Prostate gland (tissue), 2 donors: ENCODE data around the gene C17orf100. TPM values are rescaled to one million over a fixed set of nuclear protein-coding genes. Genes with fewer than 3 reads are reported as not detected.

Experiments
- DNase-seq: peaks from one replicate; pipeline ENCODE4 v3.0.0-alpha.2; 2019; ENCODE audit warnings: low spot score
- H3K27ac ChIP-seq, 2 donors: fragments of 200-600 bp; sonication (generic); 2 replicates each; pipeline ENCODE4 v1.5.1; 2017 to 2019
- H3K27me3 ChIP-seq: fragments of 200-600 bp; sonication (generic); replicated peaks from 2 replicates; pipeline ENCODE4 v1.5.1; 2019; ENCODE audit not compliant: insufficient read depth
- H3K36me3 ChIP-seq, 2 donors: fragments of 200-600 bp; sonication (generic); 1 replicate in 1 of 2; 2 replicates in 1 of 2; pipeline versions ENCODE4 v1.5.1 to v1.8.1; 2017 to 2019
- H3K4me1 ChIP-seq: fragments of 200-600 bp; sonication (generic); replicated peaks from 2 replicates; pipeline ENCODE4 v1.5.1; 2019
- H3K4me3 ChIP-seq, 2 donors: fragments of 200-600 bp; sonication (generic); 2 replicates each; pipeline ENCODE4 v1.5.1; 2017 to 2019
- H3K9me3 ChIP-seq: fragments of 200-600 bp; sonication (generic); 2 replicates; pipeline ENCODE4 v1.5.1; 2017
- CTCF ChIP-seq, 4 experiments: fragments of 200-600 bp in 2 of 4; fragments of 450-650 bp in 2 of 4; sonication (generic) in 2 of 4; IDR thresholded peaks; 1 replicate in 3 of 4; 2 replicates in 1 of 4; pipeline ENCODE4 v1.5.1; 2016 to 2019; ENCODE audit warnings: antibody characterized with exemption in 4 of 4, mild to moderate bottlenecking in 2 of 4, moderate library complexity in 2 of 4
- POLR2A ChIP-seq: fragments of 450-650 bp; IDR thresholded peaks from one replicate; pipeline ENCODE4 v1.6.1; 2016; ENCODE audit warnings: antibody characterized with exemption, mild to moderate bottlenecking
- POLR2AphosphoS5 ChIP-seq: sonication (generic); formaldehyde crosslinking; IDR thresholded peaks from one replicate; pipeline ENCODE4 v1.6.1; 2017; ENCODE audit warnings: antibody characterized with exemption
- WGBS: methylation state at CpG from one replicate; pipeline ENCODE4 v1.1.5; 2018; 5-methylcytosine and 5-hydroxymethylcytosine counted together
- intact Hi-C: fragments of 100-400 bp; cut with DNase I; formaldehyde crosslinking; loops from one replicate; pipeline ENCODE4 v1.14.2; 2022
- total RNA-seq, 2 donors: library from RNA; depleted of rRNA; stranded (reverse); fragments of >200 nt; gene quantifications; one replicate each; pipeline ENCODE4 v1.1.0, GENCODE V29; 2016

The C17orf100 gene
- total RNA-seq, 2 donors from 2014 or later = 3.5 to 6.1 TPM

GRCh38 chr17:6684460-6684783, 32.9 kb downstream of the C17orf100 start:
- no peaks in the 10 kb centered on the region for H3K27me3 ChIP-seq
- H3K4me3 ChIP-seq = no peak overlapping the region
- no peaks in the 10 kb centered on the region for H3K9me3 ChIP-seq
- 60% methylated on average over 7 of the region's 7 CpGs for WGBS
- H3K27ac ChIP-seq = no peak overlapping the region
- H3K36me3 ChIP-seq = no peaks in the 10 kb centered on the region
- TF ChIP-seq CTCF (IDR thresholded peaks at IDR 0.05) (no peak), POLR2A (no peak), POLR2AphosphoS5 (no peak)
- H3K4me1 ChIP-seq = no peaks in the 10 kb centered on the region
- intact Hi-C loops = no loop called here
- DNase-seq = no peak

GRCh38 chr17:6684881-6685767, 33.6 kb downstream of the C17orf100 start:
- no peak for DNase-seq
- no peaks in the 10 kb centered on the region for H3K4me1 ChIP-seq
- 72% methylated on average over 14 of the region's 14 CpGs for WGBS
- no peak overlapping the region for H3K27ac ChIP-seq
- TF ChIP-seq POLR2AphosphoS5 (no peak), CTCF (IDR thresholded peaks at IDR 0.05) (no peak), POLR2A (no peak)
- no peaks in the 10 kb centered on the region for H3K27me3 ChIP-seq
- intact Hi-C loops = no loop called here
- H3K9me3 ChIP-seq = no peaks in the 10 kb centered on the region
- no peaks in the 10 kb centered on the region for H3K36me3 ChIP-seq
- H3K4me3 ChIP-seq = no peak overlapping the region

DNA sequence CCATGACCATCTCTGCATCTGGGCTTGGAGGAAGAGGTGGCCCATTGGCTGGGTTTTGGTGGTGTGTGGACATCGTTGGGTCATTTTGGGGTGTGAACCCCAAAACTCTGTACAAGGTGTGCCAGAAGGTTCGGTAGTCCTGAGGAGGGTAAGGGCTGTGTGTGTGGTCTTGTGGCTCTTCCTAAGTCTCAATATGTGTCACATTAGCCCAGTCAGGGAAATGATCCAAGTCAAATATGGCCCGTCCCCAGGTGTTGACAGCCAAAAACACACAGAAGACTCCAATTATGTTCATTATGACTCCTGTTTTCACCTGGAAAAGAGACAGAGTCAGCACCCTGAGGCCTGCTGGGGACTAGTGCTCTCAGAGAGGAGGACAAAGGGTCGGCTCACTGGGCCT, 34.5 kb downstream of the C17orf100 start:
- no peaks in the 10 kb centered on the region for H3K36me3 ChIP-seq
- no peak overlapping the region for H3K27ac ChIP-seq
- no peaks in the 10 kb centered on the region for H3K4me1 ChIP-seq
- no peaks in the 10 kb centered on the region for H3K27me3 ChIP-seq
- intact Hi-C loops = no loop called here
- no peaks in the 10 kb centered on the region for H3K9me3 ChIP-seq
- 58% methylated on average over 4 of the region's 4 CpGs for WGBS
- no peak overlapping the region for H3K4me3 ChIP-seq
- no peak for TF ChIP-seq POLR2A
- TF ChIP-seq CTCF (IDR thresholded peaks at IDR 0.05) = no peak
- no peak for TF ChIP-seq POLR2AphosphoS5
- DNase-seq = no peak

- 88% methylated on average over 9 of the region's 9 CpGs for WGBS
- TF ChIP-seq POLR2A = no peak
- no peak for TF ChIP-seq POLR2AphosphoS5
- TF ChIP-seq CTCF (IDR thresholded peaks at IDR 0.05) = no peak
- intact Hi-C loops = no loop called here
- Histone ChIP-seq H3K27ac (no peak overlapping the region), H3K4me3 (no peak overlapping the region), H3K9me3 (no peaks in the 10 kb centered on the region), H3K36me3 (no peaks in the 10 kb centered on the region), H3K4me1 (no peaks in the 10 kb centered on the region), H3K27me3 (no peaks in the 10 kb centered on the region)
- DNase-seq = no peak
Measured at GRCh38 chr17:6688944-6689343, 37.4 kb downstream of the C17orf100 start.

DNA sequence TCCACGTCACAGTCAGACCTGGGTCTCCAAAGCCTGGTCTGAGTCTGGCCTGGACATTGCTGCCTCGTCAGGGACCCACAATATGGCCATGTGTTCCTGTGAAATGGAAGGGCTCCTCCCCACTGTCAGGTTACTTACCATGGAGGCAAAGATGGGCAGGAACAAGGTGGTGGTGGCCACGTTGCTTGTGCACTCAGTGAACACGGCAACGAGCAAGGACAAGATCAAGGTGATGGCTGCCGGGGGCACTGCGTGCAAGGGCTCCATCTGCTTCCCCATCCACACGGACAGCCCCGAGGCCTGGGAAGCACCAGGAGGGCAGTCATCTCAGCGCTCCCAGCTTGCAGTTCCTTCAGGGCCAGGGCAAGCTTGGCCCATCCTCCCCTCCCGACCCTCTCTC, 39.1 kb downstream of the C17orf100 start:
- H3K4me3 ChIP-seq = no peak overlapping the region
- TF ChIP-seq POLR2AphosphoS5 = no peak
- TF ChIP-seq CTCF (IDR thresholded peaks at IDR 0.05) = no peak
- no peak for TF ChIP-seq POLR2A
- no peaks in the 10 kb centered on the region for H3K9me3 ChIP-seq
- WGBS = 83% methylated on average over 11 of the region's 11 CpGs
- no peaks in the 10 kb centered on the region for H3K27me3 ChIP-seq
- no peak for DNase-seq
- no peaks in the 10 kb centered on the region for H3K36me3 ChIP-seq
- H3K4me1 ChIP-seq = no peaks in the 10 kb centered on the region
- H3K27ac ChIP-seq = no peak overlapping the region
- intact Hi-C loops = no loop called here
